Measurements from ENCODE around the gene NPIPA1. TPM values are rescaled to one million over a fixed set of nuclear protein-coding genes. Genes with fewer than 3 reads are reported as not detected.
A peak's percentile ranks its signal among the peaks of the same experiment; 100 is the strongest.
"Not testable (repeated sequence)": the region's sequence is repeated elsewhere in the genome, so short reads cannot be mapped to it uniquely, and the experiment has no call there.

NPIPA1 gene
- total RNA-seq (2022) = 212 and 215 TPM in 2 replicates
- percentile 68 among the genes with signal in this experiment for Bru-seq, nascent RNA
- BruChase-seq, experiment 1, labeled RNA remaining after a 6-hour chase = percentile 83 among the genes with signal in this experiment
- percentile 78 among the genes with signal in this experiment for BruChase-seq, experiment 2, labeled RNA remaining after a 2-hour chase
- long read RNA-seq, partial matches to known transcripts = 0 of 5 reads
- long read RNA-seq, other reads (novel, unspliced or antisense) = 5 of 5 reads

DNA sequence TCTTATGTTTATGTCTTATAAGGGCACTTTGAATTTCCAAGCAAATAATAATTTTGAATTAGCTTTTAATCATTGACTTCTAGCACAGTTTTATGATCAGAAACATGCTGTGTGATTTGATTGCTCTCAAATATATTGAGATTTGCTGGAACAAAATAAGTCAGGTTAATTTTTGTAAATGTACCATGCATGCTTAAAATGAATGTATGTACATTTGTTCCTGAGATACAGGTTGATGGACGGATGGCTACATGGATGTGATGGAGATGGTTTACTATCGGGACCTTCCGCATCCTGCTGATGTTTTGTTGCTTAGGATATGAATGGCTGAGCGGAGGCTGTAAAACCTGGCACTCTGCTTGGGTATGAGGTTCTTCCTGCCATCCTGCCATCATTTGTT lies at the start of gene NPIPA1:
Gene NPIPA1 (plus strand): TSS at position 301 of the 400 bp plus-strand sequence. CDS start 0 bp downstream, at position 301.
- H3K9me3 Mint-ChIP-seq (ENCODE audit: unreplicated experiment); H3K27ac Mint-ChIP-seq (ENCODE audit: low read depth, unreplicated experiment); DNase-seq (ENCODE audit: unreplicated experiment); CTCF ChIA-PET; H3K4me1 Mint-ChIP-seq (ENCODE audit: insufficient read depth, unreplicated experiment); H3K36me3 Mint-ChIP-seq (ENCODE audit: insufficient read depth, unreplicated experiment); H3K4me3 Mint-ChIP-seq (ENCODE audit: unreplicated experiment); H3K27me3 Mint-ChIP-seq (ENCODE audit: insufficient read depth, unreplicated experiment); POLR2A ChIA-PET; intact Hi-C loops (cut with micrococcal nuclease); BruUV-seq (replicated peaks): not testable (repeated sequence)

DNA sequence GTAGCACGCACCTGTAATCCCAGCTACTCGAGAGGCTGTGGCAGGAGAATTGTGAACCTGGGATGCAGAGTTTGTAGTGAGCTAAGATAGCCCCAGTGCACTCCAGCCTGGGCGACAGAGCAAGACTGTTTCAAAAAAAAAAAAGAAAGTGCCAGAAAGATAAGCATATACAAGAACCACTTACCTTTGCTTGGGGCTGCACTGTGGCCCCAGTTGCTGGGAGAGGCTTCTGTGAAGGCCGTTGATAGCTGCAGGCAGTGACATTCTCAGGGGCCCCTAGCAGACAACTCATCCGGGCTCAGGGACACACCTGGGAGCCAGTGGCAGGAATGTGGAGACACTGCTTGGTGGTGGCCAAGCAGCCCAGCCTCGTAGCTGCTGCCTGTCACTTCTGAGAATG lies 45.1 kb upstream of the NPIPA1 start:
- H3K4me1 Mint-ChIP-seq (ENCODE audit: insufficient read depth, unreplicated experiment); BruUV-seq (replicated peaks); H3K27ac Mint-ChIP-seq (ENCODE audit: low read depth, unreplicated experiment); intact Hi-C loops (cut with micrococcal nuclease); H3K4me3 Mint-ChIP-seq (ENCODE audit: unreplicated experiment); POLR2A ChIA-PET; CTCF ChIA-PET; H3K9me3 Mint-ChIP-seq (ENCODE audit: unreplicated experiment); H3K27me3 Mint-ChIP-seq (ENCODE audit: insufficient read depth, unreplicated experiment); DNase-seq (ENCODE audit: unreplicated experiment): not testable (repeated sequence)
- peaks cover 11% of the 10 kb centered on the region for H3K36me3 Mint-ChIP-seq (ENCODE audit: insufficient read depth, unreplicated experiment)

DNA sequence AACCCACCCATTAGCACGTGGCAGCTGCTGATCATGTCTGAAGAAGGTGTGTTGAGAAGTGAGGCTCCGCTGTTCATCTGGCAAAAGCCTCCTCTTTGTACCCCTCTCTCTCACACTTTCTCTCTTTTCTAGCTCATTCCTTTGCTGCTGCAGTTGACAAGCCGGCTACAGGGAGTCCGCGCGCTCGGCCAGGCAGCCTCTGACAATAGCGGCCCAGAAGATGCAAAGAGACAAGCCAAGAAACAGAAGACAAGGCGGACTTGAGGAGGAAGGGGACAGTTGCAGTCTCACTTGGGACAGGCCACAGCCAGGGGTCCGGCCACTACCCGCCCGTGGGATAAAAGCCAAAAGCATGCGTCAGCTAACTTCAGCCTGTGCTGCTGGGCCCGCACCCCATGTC lies 41.9 kb upstream of the NPIPA1 start:
- BruUV-seq (replicated peaks); CTCF ChIA-PET; H3K27ac Mint-ChIP-seq (ENCODE audit: low read depth, unreplicated experiment); H3K4me3 Mint-ChIP-seq (ENCODE audit: unreplicated experiment); H3K36me3 Mint-ChIP-seq (ENCODE audit: insufficient read depth, unreplicated experiment); POLR2A ChIA-PET; H3K4me1 Mint-ChIP-seq (ENCODE audit: insufficient read depth, unreplicated experiment); H3K27me3 Mint-ChIP-seq (ENCODE audit: insufficient read depth, unreplicated experiment); DNase-seq (ENCODE audit: unreplicated experiment); H3K9me3 Mint-ChIP-seq (ENCODE audit: unreplicated experiment); intact Hi-C loops (cut with micrococcal nuclease): not testable (repeated sequence)

DNA sequence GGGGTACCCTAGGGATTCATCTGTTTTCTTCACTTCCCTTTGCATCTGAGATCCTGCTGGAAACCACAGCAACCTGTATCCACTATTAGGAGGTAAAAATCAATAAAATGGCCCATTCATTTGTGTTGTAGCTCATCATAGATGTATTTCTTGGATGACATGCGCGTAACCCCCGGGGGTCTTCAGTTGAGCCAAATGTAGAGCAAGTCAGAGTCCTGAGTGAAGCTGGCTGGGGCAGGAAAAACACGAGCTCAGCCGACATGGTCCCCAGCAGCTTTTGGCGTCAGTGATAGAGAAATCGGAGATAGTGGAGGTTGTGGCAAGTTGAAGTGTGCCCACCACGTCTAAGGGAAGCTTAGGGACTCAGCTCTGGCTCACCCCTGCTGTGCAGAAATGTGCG lies 41.2 kb upstream of the NPIPA1 start:
- POLR2A ChIA-PET; intact Hi-C loops (cut with micrococcal nuclease); BruUV-seq (replicated peaks): not testable (repeated sequence)

DNA sequence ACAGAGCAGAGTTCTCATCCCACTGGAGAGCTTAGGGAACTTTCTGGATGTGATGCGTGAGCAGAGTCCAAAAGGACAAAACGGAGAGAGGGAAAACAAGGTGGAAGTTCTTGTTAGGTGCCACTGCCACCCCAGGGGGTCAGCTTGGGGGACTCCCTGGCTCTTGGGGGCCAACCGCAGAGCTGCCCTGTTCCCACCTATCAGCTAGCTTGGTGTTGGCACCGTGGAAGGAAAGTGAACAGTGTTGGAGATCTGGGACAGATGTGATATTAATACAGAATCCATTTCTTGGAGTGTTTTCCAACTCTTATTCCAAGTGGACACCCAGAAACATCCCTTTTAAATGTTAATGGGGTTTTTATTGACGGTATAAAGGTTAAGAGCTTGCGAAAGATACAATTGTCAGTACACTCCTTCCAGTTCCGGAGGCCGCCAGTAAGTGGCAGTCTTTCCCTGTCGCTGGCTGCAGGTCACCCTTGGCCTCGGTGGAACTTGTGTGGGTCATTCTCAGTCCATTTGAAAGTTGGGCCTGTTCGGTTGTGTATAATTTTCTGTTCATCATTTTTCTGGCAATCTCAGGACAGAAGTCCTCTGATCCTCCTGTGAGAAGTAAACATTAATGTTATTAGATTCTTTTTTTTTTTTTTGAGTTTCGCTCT lies 40.1 kb upstream of the NPIPA1 start:
- TF ChIP-seq, protein P1, sequence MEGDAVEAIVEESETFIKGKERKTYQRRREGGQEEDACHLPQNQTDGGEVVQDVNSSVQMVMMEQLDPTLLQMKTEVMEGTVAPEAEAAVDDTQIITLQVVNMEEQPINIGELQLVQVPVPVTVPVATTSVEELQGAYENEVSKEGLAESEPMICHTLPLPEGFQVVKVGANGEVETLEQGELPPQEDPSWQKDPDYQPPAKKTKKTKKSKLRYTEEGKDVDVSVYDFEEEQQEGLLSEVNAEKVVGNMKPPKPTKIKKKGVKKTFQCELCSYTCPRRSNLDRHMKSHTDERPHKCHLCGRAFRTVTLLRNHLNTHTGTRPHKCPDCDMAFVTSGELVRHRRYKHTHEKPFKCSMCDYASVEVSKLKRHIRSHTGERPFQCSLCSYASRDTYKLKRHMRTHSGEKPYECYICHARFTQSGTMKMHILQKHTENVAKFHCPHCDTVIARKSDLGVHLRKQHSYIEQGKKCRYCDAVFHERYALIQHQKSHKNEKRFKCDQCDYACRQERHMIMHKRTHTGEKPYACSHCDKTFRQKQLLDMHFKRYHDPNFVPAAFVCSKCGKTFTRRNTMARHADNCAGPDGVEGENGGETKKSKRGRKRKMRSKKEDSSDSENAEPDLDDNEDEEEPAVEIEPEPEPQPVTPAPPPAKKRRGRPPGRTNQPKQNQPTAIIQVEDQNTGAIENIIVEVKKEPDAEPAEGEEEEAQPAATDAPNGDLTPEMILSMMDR (IDR thresholded peaks at IDR 0.05; ENCODE audit: unreplicated experiment) = peak; percentile 10
- H3K9me3 Mint-ChIP-seq (ENCODE audit: unreplicated experiment); H3K4me3 Mint-ChIP-seq (ENCODE audit: unreplicated experiment); H3K36me3 Mint-ChIP-seq (ENCODE audit: insufficient read depth, unreplicated experiment); H3K27me3 Mint-ChIP-seq (ENCODE audit: insufficient read depth, unreplicated experiment); POLR2A ChIA-PET; H3K27ac Mint-ChIP-seq (ENCODE audit: low read depth, unreplicated experiment); BruUV-seq (replicated peaks); intact Hi-C loops (cut with micrococcal nuclease); DNase-seq (ENCODE audit: unreplicated experiment); CTCF ChIA-PET; H3K4me1 Mint-ChIP-seq (ENCODE audit: insufficient read depth, unreplicated experiment): not testable (repeated sequence)

More for the DNA sequence above, 41.2 kb upstream of the NPIPA1 start:
- H3K4me3 Mint-ChIP-seq (ENCODE audit: unreplicated experiment); H3K36me3 Mint-ChIP-seq (ENCODE audit: insufficient read depth, unreplicated experiment); DNase-seq (ENCODE audit: unreplicated experiment); H3K9me3 Mint-ChIP-seq (ENCODE audit: unreplicated experiment); H3K4me1 Mint-ChIP-seq (ENCODE audit: insufficient read depth, unreplicated experiment); CTCF ChIA-PET; H3K27ac Mint-ChIP-seq (ENCODE audit: low read depth, unreplicated experiment); H3K27me3 Mint-ChIP-seq (ENCODE audit: insufficient read depth, unreplicated experiment): not testable (repeated sequence)

DNA sequence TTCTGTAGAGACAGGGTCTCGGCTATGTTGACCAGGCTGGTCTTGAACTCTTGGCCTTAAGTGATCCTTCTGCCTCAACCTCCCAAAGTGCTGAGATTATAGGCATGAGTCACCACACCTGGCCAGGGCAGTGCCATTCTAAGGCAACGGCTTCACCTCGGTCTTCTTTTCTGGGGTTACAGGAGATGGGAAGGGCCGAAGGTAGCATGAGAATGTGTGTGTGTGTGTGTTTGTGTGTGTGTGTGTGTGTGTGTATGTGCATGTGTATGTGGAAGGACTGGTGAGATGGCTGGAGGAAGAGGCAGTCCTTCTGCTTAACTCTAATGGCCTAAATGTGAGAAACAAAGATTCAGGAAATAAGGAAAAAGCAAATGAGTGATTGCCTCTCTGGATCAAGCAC lies 39.1 kb upstream of the NPIPA1 start:
- DNase-seq (ENCODE audit: unreplicated experiment); H3K36me3 Mint-ChIP-seq (ENCODE audit: insufficient read depth, unreplicated experiment); BruUV-seq (replicated peaks); intact Hi-C loops (cut with micrococcal nuclease); H3K9me3 Mint-ChIP-seq (ENCODE audit: unreplicated experiment); H3K27ac Mint-ChIP-seq (ENCODE audit: low read depth, unreplicated experiment); POLR2A ChIA-PET; H3K4me3 Mint-ChIP-seq (ENCODE audit: unreplicated experiment); CTCF ChIA-PET; H3K27me3 Mint-ChIP-seq (ENCODE audit: insufficient read depth, unreplicated experiment); H3K4me1 Mint-ChIP-seq (ENCODE audit: insufficient read depth, unreplicated experiment): not testable (repeated sequence)

DNA sequence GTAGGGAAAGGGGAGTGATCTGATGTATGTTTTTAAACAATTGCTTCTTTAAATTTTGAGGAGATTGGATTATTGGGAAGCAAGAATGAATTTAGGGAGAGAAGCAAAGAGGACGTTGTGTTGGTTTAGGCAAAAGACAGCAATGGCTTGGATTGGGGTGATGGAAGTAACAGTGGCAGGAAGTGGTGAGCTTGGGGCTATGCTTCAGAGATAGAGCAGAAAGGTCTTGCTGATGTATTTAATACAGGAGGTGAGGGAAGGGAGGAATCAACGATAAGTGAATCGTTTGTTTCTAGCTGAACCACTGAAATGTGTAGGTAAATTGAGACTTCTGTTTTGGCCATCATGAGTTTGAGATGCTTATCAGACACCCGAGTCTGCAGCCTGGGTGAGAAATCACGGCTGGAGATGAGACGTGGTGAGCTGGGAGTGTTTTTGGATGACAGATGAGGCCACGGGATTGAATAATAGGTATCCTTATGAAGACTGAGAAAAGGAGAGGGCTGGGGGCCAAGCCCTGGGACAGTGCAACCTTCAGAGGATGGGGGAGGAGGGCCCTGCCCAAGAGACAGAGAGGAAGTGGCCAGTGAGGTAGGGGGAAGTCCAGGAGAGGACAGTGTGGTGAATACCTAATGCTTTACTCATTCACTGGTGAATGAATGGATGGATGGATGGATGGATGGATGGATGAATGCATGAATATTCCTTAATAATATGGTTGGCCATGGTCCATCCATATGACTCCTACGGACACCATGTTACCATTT lies 33.9 kb upstream of the NPIPA1 start:
- BruUV-seq (replicated peaks); intact Hi-C loops (cut with micrococcal nuclease); H3K27ac Mint-ChIP-seq (ENCODE audit: low read depth, unreplicated experiment); CTCF ChIA-PET; DNase-seq (ENCODE audit: unreplicated experiment); H3K4me3 Mint-ChIP-seq (ENCODE audit: unreplicated experiment); H3K4me1 Mint-ChIP-seq (ENCODE audit: insufficient read depth, unreplicated experiment); H3K36me3 Mint-ChIP-seq (ENCODE audit: insufficient read depth, unreplicated experiment); H3K27me3 Mint-ChIP-seq (ENCODE audit: insufficient read depth, unreplicated experiment); H3K9me3 Mint-ChIP-seq (ENCODE audit: unreplicated experiment); POLR2A ChIA-PET: not testable (repeated sequence)

DNA sequence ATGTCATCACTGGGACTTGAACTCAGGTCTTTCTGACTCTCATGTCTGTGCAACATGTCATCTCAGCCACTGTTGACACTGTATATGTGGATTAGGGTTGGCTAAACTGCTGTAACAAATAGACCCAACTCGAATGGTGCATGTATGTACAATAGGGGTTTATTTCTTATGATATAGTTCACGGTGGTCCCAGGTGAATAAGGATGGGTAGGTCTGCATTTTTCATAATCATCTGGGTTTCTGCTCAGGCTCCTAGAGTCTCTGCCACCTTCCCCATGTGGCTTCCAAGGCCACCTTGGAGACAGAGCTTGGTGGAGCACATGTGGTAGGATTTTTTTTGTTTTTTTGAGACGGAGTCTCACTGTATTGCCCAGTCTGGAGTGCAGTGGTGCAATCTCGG lies 27.5 kb upstream of the NPIPA1 start:
- POLR2A ChIA-PET; H3K9me3 Mint-ChIP-seq (ENCODE audit: unreplicated experiment); BruUV-seq (replicated peaks); H3K36me3 Mint-ChIP-seq (ENCODE audit: insufficient read depth, unreplicated experiment); intact Hi-C loops (cut with micrococcal nuclease); H3K27me3 Mint-ChIP-seq (ENCODE audit: insufficient read depth, unreplicated experiment); DNase-seq (ENCODE audit: unreplicated experiment); H3K4me1 Mint-ChIP-seq (ENCODE audit: insufficient read depth, unreplicated experiment); H3K27ac Mint-ChIP-seq (ENCODE audit: low read depth, unreplicated experiment); H3K4me3 Mint-ChIP-seq (ENCODE audit: unreplicated experiment); CTCF ChIA-PET: not testable (repeated sequence)

Data from MCF 10A (cell line).